Panc1 (cell line): Measurements from ENCODE around the gene KRTAP4-5.

Source experiments
- CTCF ChIP-seq: fragments of 450-650 bp; IDR thresholded peaks from 2 replicates; pipeline ENCODE4 v1.5.1; 2017; ENCODE audit warnings: mild to moderate bottlenecking
- POLR2AphosphoS5 ChIP-seq: IDR thresholded peaks from 2 replicates; pipeline ENCODE4 v1.6.1; 2012; ENCODE audit warnings: mild to moderate bottlenecking, low read depth, low read length, moderate library complexity
- SIN3A ChIP-seq: IDR thresholded peaks from 2 replicates; pipeline ENCODE4 v1.6.1; 2012; ENCODE audit warnings: low read depth, mild to moderate bottlenecking, low read length, moderate library complexity, borderline replicate concordance; ENCODE audit not compliant: insufficient read depth
- TCF7L2 ChIP-seq: IDR thresholded peaks from 2 replicates; pipeline ENCODE4 v1.6.1; 2011; ENCODE audit warnings: mild to moderate bottlenecking, low read depth, low read length, inconsistent platforms

GRCh38 chr17:41153856-41154255, 4.2 kb upstream of the KRTAP4-5 start:
- TF ChIP-seq CTCF = no peak
- TF ChIP-seq SIN3A = no peak
- TF ChIP-seq POLR2AphosphoS5 = no peak
- no peak for TF ChIP-seq TCF7L2
